ENCODE measurements around the gene HMGXB3.

DNA sequence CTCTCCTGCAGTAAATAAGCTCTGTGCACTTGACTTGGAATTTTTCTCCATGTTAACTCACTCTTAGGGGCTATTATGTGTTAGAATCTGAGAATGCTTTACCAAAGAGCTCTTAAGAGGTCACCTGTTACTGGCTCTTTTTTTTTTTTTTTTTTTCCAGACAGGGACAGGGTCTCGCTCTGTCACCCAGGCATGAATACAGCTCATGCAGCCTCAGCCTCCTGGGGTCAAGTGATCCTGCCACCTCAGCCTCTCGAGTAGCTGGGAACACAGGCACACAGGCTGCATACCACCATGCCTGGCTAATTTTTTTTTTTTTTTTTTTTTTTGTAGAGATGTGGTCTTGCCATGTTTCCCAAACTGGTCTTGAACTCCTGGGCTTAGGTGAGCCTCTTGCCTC, 22.1 kb downstream of the HMGXB3 start:
- TF ChIP-seq, protein P1, sequence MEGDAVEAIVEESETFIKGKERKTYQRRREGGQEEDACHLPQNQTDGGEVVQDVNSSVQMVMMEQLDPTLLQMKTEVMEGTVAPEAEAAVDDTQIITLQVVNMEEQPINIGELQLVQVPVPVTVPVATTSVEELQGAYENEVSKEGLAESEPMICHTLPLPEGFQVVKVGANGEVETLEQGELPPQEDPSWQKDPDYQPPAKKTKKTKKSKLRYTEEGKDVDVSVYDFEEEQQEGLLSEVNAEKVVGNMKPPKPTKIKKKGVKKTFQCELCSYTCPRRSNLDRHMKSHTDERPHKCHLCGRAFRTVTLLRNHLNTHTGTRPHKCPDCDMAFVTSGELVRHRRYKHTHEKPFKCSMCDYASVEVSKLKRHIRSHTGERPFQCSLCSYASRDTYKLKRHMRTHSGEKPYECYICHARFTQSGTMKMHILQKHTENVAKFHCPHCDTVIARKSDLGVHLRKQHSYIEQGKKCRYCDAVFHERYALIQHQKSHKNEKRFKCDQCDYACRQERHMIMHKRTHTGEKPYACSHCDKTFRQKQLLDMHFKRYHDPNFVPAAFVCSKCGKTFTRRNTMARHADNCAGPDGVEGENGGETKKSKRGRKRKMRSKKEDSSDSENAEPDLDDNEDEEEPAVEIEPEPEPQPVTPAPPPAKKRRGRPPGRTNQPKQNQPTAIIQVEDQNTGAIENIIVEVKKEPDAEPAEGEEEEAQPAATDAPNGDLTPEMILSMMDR (conservative IDR thresholded peaks at IDR 0.05 in 1 of 2, IDR thresholded peaks at IDR 0.05 in 1 of 2; ENCODE audit: low read depth in 1 of 2, low read length in 2 of 2), result no peak
- TF ChIP-seq EZH2 (IDR thresholded peaks at IDR 0.05; ENCODE audit: low read length, missing control alignments), result no peak
